HG03039 (cell line): ENCODE measurements around the gene MICU1.
"Not testable (repeated sequence)": the region's sequence is repeated elsewhere in the genome, so short reads cannot be mapped to it uniquely, and the experiment has no call there.

Experiments
- ATAC-seq: cut with Tn5 transposase; IDR thresholded peaks from one replicate; pipeline ENCODE4 v1.9.1; 2021; ENCODE audit warnings: mild to moderate bottlenecking, moderate library complexity; ENCODE audit not compliant: unreplicated experiment

MICU1 gene

GRCh38 chr10:72353965-72354355, 271.9 kb downstream of the MICU1 start:
- peak; percentile 12 for ATAC-seq

GRCh38 chr10:72353028-72353964, 272.6 kb downstream of the MICU1 start:
- ATAC-seq, result no peak

GRCh38 chr10:72351479-72351878, 274.4 kb downstream of the MICU1 start:
- ATAC-seq, result no peak

- no peak for ATAC-seq
Measured at GRCh38 chr10:72349438-72349837, 276.4 kb downstream of the MICU1 start.

GRCh38 chr10:72348282-72348681, 277.6 kb downstream of the MICU1 start:
- no peak for ATAC-seq

- ATAC-seq, result not testable (repeated sequence)
Measured at GRCh38 chr10:72346117-72346516, 279.8 kb downstream of the MICU1 start.

GRCh38 chr10:72344932-72345331, 280.9 kb downstream of the MICU1 start:
- no peak for ATAC-seq

- no peak for ATAC-seq
Measured at GRCh38 chr10:72342911-72343310, 283.0 kb downstream of the MICU1 start.

GRCh38 chr10:72340510-72341261, 285.2 kb downstream of the MICU1 start:
- ATAC-seq, result no peak

- no peak for ATAC-seq
Measured at GRCh38 chr10:72338180-72338579, 287.7 kb downstream of the MICU1 start.

GRCh38 chr10:72337722-72338121, 288.2 kb downstream of the MICU1 start:
- ATAC-seq, result no peak

GRCh38 chr10:72337039-72337629, 288.7 kb downstream of the MICU1 start:
- ATAC-seq, result no peak

GRCh38 chr10:72336259-72337038, 289.4 kb downstream of the MICU1 start:
- ATAC-seq, result no peak

GRCh38 chr10:72335394-72336258, 290.3 kb downstream of the MICU1 start:
- peak; percentile 22 for ATAC-seq

GRCh38 chr10:72334825-72335393, 291.0 kb downstream of the MICU1 start:
- ATAC-seq, result peak; percentile 45

GRCh38 chr10:72334196-72334824, 291.6 kb downstream of the MICU1 start:
- ATAC-seq, result no peak

- ATAC-seq, result no peak
Measured at GRCh38 chr10:72333112-72334015, 292.5 kb downstream of the MICU1 start.
